Adrenal gland (tissue), 5 donors: ENCODE measurements around the gene NR2F1-AS1.

ENCODE experiments used
- POLR2A ChIP-seq, 2 donors: fragments of 450-650 bp; IDR thresholded peaks; one replicate each; pipeline ENCODE4 v1.6.1; 2017; ENCODE audit warnings: antibody characterized with exemption in 2 of 2, mild to moderate bottlenecking in 2 of 2, moderate library complexity in 1 of 2
- TF ChIP-seq, protein P1 (sequence below), 6 experiments: fragments of 450-650 bp in 4 of 6; fragments of 200-600 bp in 2 of 6; sonication (generic) in 1 of 6; IDR thresholded peaks; 1 replicate in 5 of 6; 2 replicates in 1 of 6; pipeline versions ENCODE4 v1.5.1 to v1.8.0; 2016 to 2021; ENCODE audit warnings: antibody characterized with exemption in 6 of 6, mild to moderate bottlenecking in 2 of 6, moderate library complexity in 1 of 6
- donor health status: DM: no; HTN: no; CAD: no.

GRCh38 chr5:93599399-93600120 lies 18.5 kb upstream of the NR2F1-AS1 start:
- TF ChIP-seq, protein P1, sequence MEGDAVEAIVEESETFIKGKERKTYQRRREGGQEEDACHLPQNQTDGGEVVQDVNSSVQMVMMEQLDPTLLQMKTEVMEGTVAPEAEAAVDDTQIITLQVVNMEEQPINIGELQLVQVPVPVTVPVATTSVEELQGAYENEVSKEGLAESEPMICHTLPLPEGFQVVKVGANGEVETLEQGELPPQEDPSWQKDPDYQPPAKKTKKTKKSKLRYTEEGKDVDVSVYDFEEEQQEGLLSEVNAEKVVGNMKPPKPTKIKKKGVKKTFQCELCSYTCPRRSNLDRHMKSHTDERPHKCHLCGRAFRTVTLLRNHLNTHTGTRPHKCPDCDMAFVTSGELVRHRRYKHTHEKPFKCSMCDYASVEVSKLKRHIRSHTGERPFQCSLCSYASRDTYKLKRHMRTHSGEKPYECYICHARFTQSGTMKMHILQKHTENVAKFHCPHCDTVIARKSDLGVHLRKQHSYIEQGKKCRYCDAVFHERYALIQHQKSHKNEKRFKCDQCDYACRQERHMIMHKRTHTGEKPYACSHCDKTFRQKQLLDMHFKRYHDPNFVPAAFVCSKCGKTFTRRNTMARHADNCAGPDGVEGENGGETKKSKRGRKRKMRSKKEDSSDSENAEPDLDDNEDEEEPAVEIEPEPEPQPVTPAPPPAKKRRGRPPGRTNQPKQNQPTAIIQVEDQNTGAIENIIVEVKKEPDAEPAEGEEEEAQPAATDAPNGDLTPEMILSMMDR (IDR thresholded peaks at IDR 0.05) = no peak
- TF ChIP-seq POLR2A (IDR thresholded peaks at IDR 0.05) = no peak
